Trophoblast cell (in vitro differentiated cells and primary cell): ENCODE results near the gene SYT2.

Experiments used
- DNase-seq, 2 donors: peaks; one replicate each; pipeline ENCODE4 v3.0.0-alpha.2; 2016
- H2AFZ ChIP-seq: 2 replicates; pipeline ENCODE4 v1.6.1; 2013; ENCODE audit warnings: low read length, moderate library complexity, mild to moderate bottlenecking; ENCODE audit not compliant: insufficient read depth, poor library complexity
- H2AK5ac ChIP-seq: 2 replicates; pipeline ENCODE4 v1.6.1; 2013; ENCODE audit warnings: mild to moderate bottlenecking, low read length
- H2BK120ac ChIP-seq: 2 replicates; pipeline ENCODE4 v1.6.1; 2013; ENCODE audit warnings: low read length, mild to moderate bottlenecking, moderate library complexity; ENCODE audit not compliant: insufficient read depth, poor library complexity
- H2BK12ac ChIP-seq: 2 replicates; pipeline ENCODE4 v1.6.1; 2013; ENCODE audit warnings: mild to moderate bottlenecking, low read length, moderate library complexity
- H2BK5ac ChIP-seq: 2 replicates; pipeline ENCODE4 v1.6.1; 2013; ENCODE audit warnings: low read length, low read depth, moderate library complexity, mild to moderate bottlenecking; ENCODE audit not compliant: poor library complexity
- H3K14ac ChIP-seq: 2 replicates; pipeline ENCODE4 v1.6.1; 2013; ENCODE audit warnings: mild to moderate bottlenecking, low read length
- H3K18ac ChIP-seq: 2 replicates; pipeline ENCODE4 v1.6.1; 2013; ENCODE audit warnings: mild to moderate bottlenecking, low read length
- H3K23ac ChIP-seq: 2 replicates; pipeline ENCODE4 v1.6.1; 2013; ENCODE audit warnings: low read length
- H3K27ac ChIP-seq: 2 replicates; pipeline ENCODE4 v1.5.1; 2013; ENCODE audit warnings: low read depth, mild to moderate bottlenecking, inconsistent platforms, low read length, moderate library complexity
- H3K27me3 ChIP-seq: 2 replicates; pipeline ENCODE4 v1.6.1; 2013; ENCODE audit warnings: inconsistent platforms, mild to moderate bottlenecking, low read length, moderate library complexity; ENCODE audit not compliant: insufficient read depth
- H3K36me3 ChIP-seq, 2 experiments: 1 replicate in 1 of 2; 2 replicates in 1 of 2; pipeline ENCODE4 v1.6.1; 2013; ENCODE audit warnings: low read length in 2 of 2, mild to moderate bottlenecking in 2 of 2, moderate library complexity in 1 of 2; ENCODE audit not compliant: insufficient read depth in 2 of 2, control insufficient read depth in 1 of 2
- H3K4ac ChIP-seq: 2 replicates; pipeline ENCODE4 v1.6.1; 2013; ENCODE audit warnings: low read depth, mild to moderate bottlenecking, low read length, moderate library complexity
- H3K4me1 ChIP-seq, 2 experiments: 1 replicate in 1 of 2; 2 replicates in 1 of 2; pipeline ENCODE4 v1.6.1; 2013; ENCODE audit warnings: low read length in 2 of 2, mild to moderate bottlenecking in 2 of 2, moderate library complexity in 1 of 2; ENCODE audit not compliant: insufficient read depth in 2 of 2, control insufficient read depth in 1 of 2
- H3K4me2 ChIP-seq: 2 replicates; pipeline ENCODE4 v1.6.1; 2013; ENCODE audit warnings: inconsistent platforms, mild to moderate bottlenecking, low read length, moderate library complexity
- H3K4me3 ChIP-seq: 2 replicates; pipeline ENCODE4 v1.5.1; 2013; ENCODE audit warnings: mild to moderate bottlenecking, low read depth, low read length, inconsistent platforms
- H3K79me1 ChIP-seq: one replicate; pipeline ENCODE4 v1.6.1; 2013; ENCODE audit warnings: low read length
- H3K79me2 ChIP-seq: 2 replicates; pipeline ENCODE4 v1.6.1; 2013; ENCODE audit warnings: low read length, mild to moderate bottlenecking; ENCODE audit not compliant: control insufficient read depth, insufficient read depth, poor library complexity
- H3K9ac ChIP-seq: 2 replicates; pipeline ENCODE4 v1.6.1; 2013; ENCODE audit warnings: mild to moderate bottlenecking, low read length
- H3K9me3 ChIP-seq: 2 replicates; pipeline ENCODE4 v1.6.1; 2013; ENCODE audit warnings: low read depth, mild to moderate bottlenecking, control low read depth, inconsistent platforms, low read length; ENCODE audit not compliant: insufficient read depth
- H4K12ac ChIP-seq: 2 replicates; pipeline ENCODE4 v1.6.1; 2013; ENCODE audit warnings: low read depth, mild to moderate bottlenecking, low read length, moderate library complexity
- H4K8ac ChIP-seq: 2 replicates; pipeline ENCODE4 v1.6.1; 2013; ENCODE audit warnings: low read depth, mild to moderate bottlenecking, low read length, moderate library complexity
- H4K91ac ChIP-seq: one replicate; pipeline ENCODE4 v1.6.1; 2013; ENCODE audit warnings: low read depth, mild to moderate bottlenecking, low read length, moderate library complexity
- WGBS: extraction: QIAGEN DNeasy Blood & Tissue Kit; methylation state at CpG from one replicate; pipeline ENCODE4 v1.1.7; 2013; ENCODE audit warnings: missing lambda C conversion rate; ENCODE audit not compliant: insufficient read length, insufficient coverage; ENCODE audit errors: extremely low coverage; 5-methylcytosine and 5-hydroxymethylcytosine counted together

SYT2 gene

DNA sequence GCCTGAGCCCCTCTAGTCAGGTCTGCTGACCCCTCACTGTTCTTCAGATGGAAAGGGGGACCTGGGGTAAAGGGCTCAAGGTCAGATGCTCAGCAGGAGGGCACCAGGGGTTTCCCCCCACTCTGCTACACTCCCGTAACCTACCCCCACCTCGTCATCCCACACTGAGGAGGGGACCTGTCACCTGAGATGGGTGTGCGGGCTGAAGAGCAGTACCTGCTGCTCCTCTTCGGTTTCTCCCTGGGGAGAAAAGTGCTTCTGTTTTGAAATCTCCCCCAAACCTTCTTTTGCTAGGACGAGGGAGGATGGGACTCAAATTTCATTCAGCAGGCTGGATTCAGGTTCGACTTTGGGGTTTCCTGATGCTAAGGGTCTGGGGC, 65.2 kb downstream of the SYT2 start:
- Histone ChIP-seq H4K12ac (no peak overlapping the region), H4K91ac (no peak overlapping the region), H3K9me3 (peaks cover 7% of the 10 kb centered on the region), H3K36me3 (no peaks in the 10 kb centered on the region), H2BK5ac (no peak overlapping the region), H2BK12ac (no peak overlapping the region), H3K79me1 (no peaks in the 10 kb centered on the region), H3K23ac (no peak overlapping the region), H3K4ac (no peak overlapping the region), H3K4me1 (peaks cover 9 to 11% of the 10 kb centered on the region in 2 experiments), H3K27me3 (peaks cover 34% of the 10 kb centered on the region), H3K9ac (no peak overlapping the region), H3K4me3 (no peak overlapping the region), H2AK5ac (no peak overlapping the region), H2BK120ac (no peak overlapping the region), H2AFZ (no peak overlapping the region), H3K27ac (no peak overlapping the region), H3K4me2 (no peak overlapping the region), H3K14ac (no peak overlapping the region), H4K8ac (no peak overlapping the region), H3K79me2 (no peaks in the 10 kb centered on the region), H3K18ac (no peak overlapping the region)
- no peak for DNase-seq
- WGBS: no CpG with 5 or more reads among the region's 6 CpGs

DNA sequence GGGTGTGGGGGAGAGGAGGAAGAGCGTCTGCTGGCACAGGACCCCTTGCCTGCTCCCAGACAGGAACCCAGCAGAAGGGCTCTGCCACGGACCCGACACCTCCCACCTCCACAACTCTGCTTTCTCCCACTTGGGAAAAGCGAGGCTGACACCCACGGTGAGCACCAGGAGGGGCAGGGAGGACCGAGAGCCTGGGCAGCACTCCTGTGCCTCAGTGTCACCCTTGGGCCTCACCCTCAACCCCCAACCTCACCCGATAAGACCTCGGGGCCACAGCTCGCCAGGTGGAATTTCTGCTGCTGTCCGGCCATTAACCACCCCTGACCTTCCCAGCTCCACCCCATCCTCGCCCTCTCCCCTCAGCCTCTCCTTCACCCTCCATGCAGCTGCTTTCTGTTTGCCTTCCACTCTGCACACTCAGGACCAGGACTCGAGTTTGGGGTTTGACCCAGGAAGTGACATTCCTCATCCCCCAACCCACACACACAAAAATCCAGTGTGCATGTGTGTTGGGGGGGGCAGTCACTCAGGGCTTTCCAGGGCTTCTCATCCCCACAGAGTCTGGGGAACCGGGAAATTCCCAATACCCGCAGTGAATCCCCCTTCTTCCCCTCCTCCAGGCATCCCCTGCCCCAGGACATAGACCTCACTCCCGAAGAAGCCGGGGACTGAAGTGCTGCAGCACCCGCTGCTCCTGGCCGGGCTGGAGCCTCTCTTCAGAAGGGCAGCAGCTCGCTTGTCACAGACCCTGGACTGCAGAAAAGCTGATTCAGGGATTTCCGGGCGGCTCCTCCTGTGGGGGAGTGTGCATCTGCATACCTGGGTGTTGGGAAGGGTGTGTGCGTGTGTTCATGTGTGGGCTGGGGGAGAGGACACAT, 65.8 kb downstream of the SYT2 start:
- Histone ChIP-seq H3K9ac (no peak overlapping the region), H3K9me3 (peaks cover 7% of the 10 kb centered on the region), H3K4me1 (peaks cover 9 to 11% of the 10 kb centered on the region in 2 experiments), H2AK5ac (no peak overlapping the region), H3K36me3 (no peaks in the 10 kb centered on the region), H3K18ac (no peak overlapping the region), H2AFZ (no peak overlapping the region), H2BK12ac (no peak overlapping the region), H3K4ac (no peak overlapping the region), H3K4me2 (peak overlapping the region; percentile 70), H3K14ac (no peak overlapping the region), H3K79me1 (no peaks in the 10 kb centered on the region), H4K12ac (no peak overlapping the region), H3K27ac (no peak overlapping the region), H2BK5ac (no peak overlapping the region), H3K27me3 (peaks cover 34% of the 10 kb centered on the region), H4K91ac (no peak overlapping the region), H3K23ac (no peak overlapping the region), H3K79me2 (no peaks in the 10 kb centered on the region), H3K4me3 (no peak overlapping the region), H4K8ac (no peak overlapping the region), H2BK120ac (no peak overlapping the region)
- DNase-seq: no peak
- no CpG with 5 or more reads among the region's 22 CpGs for WGBS

GRCh38 chr1:202643397-202644218, 66.6 kb downstream of the SYT2 start:
- no peak for DNase-seq
- H3K4ac ChIP-seq: no peak overlapping the region
- H3K27ac ChIP-seq: no peak overlapping the region
- no peaks in the 10 kb centered on the region for H3K79me2 ChIP-seq
- H3K4me2 ChIP-seq: peak overlapping the region; percentile 70
- H3K23ac ChIP-seq: no peak overlapping the region
- no peak overlapping the region for H2BK120ac ChIP-seq
- H3K18ac ChIP-seq: no peak overlapping the region
- no peak overlapping the region for H4K8ac ChIP-seq
- no CpG with 5 or more reads among the region's 55 CpGs for WGBS
- H2BK12ac ChIP-seq: no peak overlapping the region
- H3K9me3 ChIP-seq: peaks cover 7% of the 10 kb centered on the region
- no peak overlapping the region for H3K14ac ChIP-seq
- H2BK5ac ChIP-seq: no peak overlapping the region
- peaks cover 34% of the 10 kb centered on the region for H3K27me3 ChIP-seq
- H3K79me1 ChIP-seq: no peaks in the 10 kb centered on the region
- no peak overlapping the region for H2AK5ac ChIP-seq
- no peak overlapping the region for H2AFZ ChIP-seq
- H3K9ac ChIP-seq: no peak overlapping the region
- peaks cover 9 to 11% of the 10 kb centered on the region in 2 experiments for H3K4me1 ChIP-seq
- H3K36me3 ChIP-seq: no peaks in the 10 kb centered on the region
- H4K91ac ChIP-seq: no peak overlapping the region
- H4K12ac ChIP-seq: no peak overlapping the region
- H3K4me3 ChIP-seq: no peak overlapping the region

DNA sequence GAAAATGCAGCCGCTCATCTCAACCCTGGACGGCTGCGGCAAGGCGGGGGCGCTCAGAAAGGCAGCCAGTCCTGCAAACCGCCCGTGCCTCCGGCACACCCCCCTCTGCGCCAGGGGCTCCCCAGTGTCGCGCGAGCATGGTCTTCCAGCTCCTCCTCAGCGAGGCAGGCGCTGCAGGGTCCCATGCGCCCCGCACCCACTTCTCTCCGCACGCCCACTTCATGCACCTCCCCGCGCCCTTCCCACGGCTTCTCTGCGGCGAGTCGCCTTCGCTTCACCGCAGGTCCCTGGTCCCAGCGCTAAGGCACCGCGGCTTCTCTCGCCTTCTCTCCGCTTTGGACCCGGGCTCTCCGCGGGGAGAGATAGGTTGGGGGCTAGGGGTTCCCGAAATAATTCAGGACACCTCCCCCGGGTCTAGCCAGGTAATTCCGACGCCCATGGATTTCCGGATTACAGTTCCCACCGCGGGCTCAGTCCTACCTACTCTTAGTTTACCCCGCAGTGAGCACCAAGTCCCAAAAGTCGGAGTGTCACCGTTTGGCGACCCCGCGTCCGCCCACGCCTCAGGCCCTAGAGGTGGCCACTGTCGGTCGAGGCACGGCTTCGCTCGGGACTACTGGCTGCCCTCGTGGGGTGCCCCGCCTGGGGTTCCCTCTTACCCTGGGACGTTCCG, 67.5 kb downstream of the SYT2 start:
- no peak overlapping the region for H3K23ac ChIP-seq
- no peaks in the 10 kb centered on the region for H3K79me1 ChIP-seq
- H2BK5ac ChIP-seq: no peak overlapping the region
- H3K79me2 ChIP-seq: no peaks in the 10 kb centered on the region
- no peak overlapping the region for H4K91ac ChIP-seq
- WGBS: no CpG with 5 or more reads among the region's 58 CpGs
- H4K12ac ChIP-seq: no peak overlapping the region
- no peak overlapping the region for H3K27ac ChIP-seq
- H3K4me2 ChIP-seq: peak overlapping the region; percentile 40
- no peak overlapping the region for H2AK5ac ChIP-seq
- H3K27me3 ChIP-seq: peaks cover 34% of the 10 kb centered on the region
- H4K8ac ChIP-seq: no peak overlapping the region
- no peaks in the 10 kb centered on the region for H3K36me3 ChIP-seq
- H2BK12ac ChIP-seq: no peak overlapping the region
- H3K9me3 ChIP-seq: peaks cover 7% of the 10 kb centered on the region
- no peak overlapping the region for H3K18ac ChIP-seq
- H3K4me1 ChIP-seq: peaks cover 9 to 11% of the 10 kb centered on the region in 2 experiments
- no peak overlapping the region for H3K14ac ChIP-seq
- H2BK120ac ChIP-seq: no peak overlapping the region
- H3K4me3 ChIP-seq: peak overlapping the region; percentile 18
- no peak overlapping the region for H3K9ac ChIP-seq
- no peak overlapping the region for H3K4ac ChIP-seq
- no peak overlapping the region for H2AFZ ChIP-seq
- DNase-seq: no peak
